ENCODE data around the gene GP1BA. TPM values are rescaled to one million over a fixed set of nuclear protein-coding genes. Genes with fewer than 3 reads are reported as not detected.

GP1BA gene
- total RNA-seq, 2 donors from 2014 or later: not detected

GRCh38 chr17:4969047-4969550, 37.0 kb downstream of the GP1BA start:
- Histone ChIP-seq H3K4me3 (peak overlapping the region in 1 of 2 donors; percentile 69), H3K27ac (peak overlapping the region; percentile 95 to 97), H3K4me1 (peaks cover 0 to 56% of the 10 kb centered on the region in 2 donors), H3K27me3 (no peaks in the 10 kb centered on the region), H3K9me3 (no peaks in the 10 kb centered on the region), H3K36me3 (peaks cover 38% of the 10 kb centered on the region)
- TF ChIP-seq, protein P1, sequence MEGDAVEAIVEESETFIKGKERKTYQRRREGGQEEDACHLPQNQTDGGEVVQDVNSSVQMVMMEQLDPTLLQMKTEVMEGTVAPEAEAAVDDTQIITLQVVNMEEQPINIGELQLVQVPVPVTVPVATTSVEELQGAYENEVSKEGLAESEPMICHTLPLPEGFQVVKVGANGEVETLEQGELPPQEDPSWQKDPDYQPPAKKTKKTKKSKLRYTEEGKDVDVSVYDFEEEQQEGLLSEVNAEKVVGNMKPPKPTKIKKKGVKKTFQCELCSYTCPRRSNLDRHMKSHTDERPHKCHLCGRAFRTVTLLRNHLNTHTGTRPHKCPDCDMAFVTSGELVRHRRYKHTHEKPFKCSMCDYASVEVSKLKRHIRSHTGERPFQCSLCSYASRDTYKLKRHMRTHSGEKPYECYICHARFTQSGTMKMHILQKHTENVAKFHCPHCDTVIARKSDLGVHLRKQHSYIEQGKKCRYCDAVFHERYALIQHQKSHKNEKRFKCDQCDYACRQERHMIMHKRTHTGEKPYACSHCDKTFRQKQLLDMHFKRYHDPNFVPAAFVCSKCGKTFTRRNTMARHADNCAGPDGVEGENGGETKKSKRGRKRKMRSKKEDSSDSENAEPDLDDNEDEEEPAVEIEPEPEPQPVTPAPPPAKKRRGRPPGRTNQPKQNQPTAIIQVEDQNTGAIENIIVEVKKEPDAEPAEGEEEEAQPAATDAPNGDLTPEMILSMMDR (IDR thresholded peaks at IDR 0.05): no peak
- DNase-seq (ENCODE audit: low spot score): no peak

DNA sequence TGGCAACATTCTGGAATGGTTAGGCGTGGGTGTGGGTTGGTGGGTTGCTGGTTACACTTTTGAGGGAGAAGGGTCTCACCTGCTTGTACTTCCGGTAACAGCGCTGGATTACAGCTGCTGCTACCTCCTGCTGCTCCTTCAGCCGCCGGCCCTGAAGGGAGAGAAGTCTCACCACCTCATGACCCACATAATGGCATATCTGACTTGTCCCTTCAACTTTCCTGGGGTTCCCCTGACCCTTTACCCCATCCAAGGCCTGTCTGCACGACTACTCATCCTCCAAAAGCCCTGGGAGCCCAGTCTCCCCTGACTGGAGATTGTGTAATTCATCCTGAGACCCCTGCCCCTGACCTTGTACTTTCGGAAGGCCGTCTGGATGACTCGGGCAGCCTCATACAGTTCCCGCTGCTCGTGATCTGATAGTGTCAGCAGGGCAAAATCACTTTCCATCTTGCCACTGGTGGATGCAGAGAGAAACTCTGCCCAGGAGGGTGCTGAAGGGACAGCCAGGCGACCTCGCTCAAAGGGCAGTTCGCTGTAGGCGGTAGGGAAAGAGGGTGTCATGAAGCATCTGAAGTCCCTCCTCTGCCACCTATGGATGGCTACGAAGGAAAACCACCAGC, 37.6 kb downstream of the GP1BA start:
- TF ChIP-seq, protein P1 (IDR thresholded peaks at IDR 0.05): no peak
- peak overlapping the region; percentile 95 to 97 for H3K27ac ChIP-seq
- peaks cover 41% of the 10 kb centered on the region for H3K36me3 ChIP-seq
- no peaks in the 10 kb centered on the region for H3K27me3 ChIP-seq
- DNase-seq (ENCODE audit: low spot score): no peak
- H3K9me3 ChIP-seq: no peaks in the 10 kb centered on the region
- H3K4me1 ChIP-seq: peaks cover 0 to 61% of the 10 kb centered on the region in 2 donors
- no peak overlapping the region for H3K4me3 ChIP-seq

DNA sequence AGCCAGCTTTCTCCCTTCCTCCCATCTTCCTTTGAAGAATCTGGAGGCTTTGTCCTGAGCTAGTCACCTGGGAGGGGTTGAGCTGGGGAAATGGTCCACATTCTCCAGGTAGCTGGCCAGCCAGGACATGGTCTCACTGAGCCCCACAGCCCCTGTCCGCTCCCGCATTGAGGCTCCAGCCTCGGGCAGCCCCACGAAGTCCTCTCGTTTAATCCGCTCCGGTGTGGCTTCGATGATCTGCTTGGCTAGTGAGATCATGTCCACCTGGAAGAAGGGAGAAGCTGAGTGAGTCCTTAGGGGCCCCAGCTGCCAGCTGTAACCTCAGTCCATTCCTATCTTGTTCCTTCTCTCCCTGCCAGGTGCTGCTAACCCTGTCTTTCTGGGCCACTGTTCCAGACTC, 38.2 kb downstream of the GP1BA start:
- Histone ChIP-seq H3K9me3 (no peaks in the 10 kb centered on the region), H3K27me3 (no peaks in the 10 kb centered on the region), H3K27ac (peak overlapping the region in 1 of 2 donors; percentile 97), H3K4me3 (no peak overlapping the region), H3K4me1 (peaks cover 0 to 60% of the 10 kb centered on the region in 2 donors), H3K36me3 (peaks cover 41% of the 10 kb centered on the region)
- no peak for DNase-seq (ENCODE audit: low spot score)
- TF ChIP-seq, protein P1 (IDR thresholded peaks at IDR 0.05): no peak

DNA sequence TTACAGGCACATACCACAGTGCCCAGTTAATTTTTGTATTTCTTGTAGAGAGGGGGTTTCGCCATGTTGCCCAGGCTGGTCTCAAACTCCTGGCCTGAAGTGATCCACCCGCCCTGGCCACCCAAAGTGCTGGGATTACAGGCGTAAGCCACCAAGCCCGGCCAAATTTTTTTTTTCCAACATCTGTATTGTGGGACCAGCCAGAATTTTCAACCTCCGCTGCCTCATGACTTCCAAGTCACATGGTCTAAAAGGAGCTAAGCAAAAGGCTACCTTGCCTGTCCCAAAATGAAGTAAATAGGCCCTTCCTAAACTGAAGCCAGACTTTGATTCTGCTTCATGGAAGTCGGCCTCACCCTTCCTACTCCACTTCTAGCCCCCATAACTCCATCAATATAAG, 39.7 kb downstream of the GP1BA start:
- no peak overlapping the region for H3K4me3 ChIP-seq
- no peaks in the 10 kb centered on the region for H3K27me3 ChIP-seq
- H3K4me1 ChIP-seq: peaks cover 0 to 46% of the 10 kb centered on the region in 2 donors
- H3K36me3 ChIP-seq: peaks cover 51% of the 10 kb centered on the region
- no peak for DNase-seq (ENCODE audit: low spot score)
- no peaks in the 10 kb centered on the region for H3K9me3 ChIP-seq
- TF ChIP-seq, protein P1 (IDR thresholded peaks at IDR 0.05): no peak
- H3K27ac ChIP-seq: peak overlapping the region; percentile 51 to 71

DNA sequence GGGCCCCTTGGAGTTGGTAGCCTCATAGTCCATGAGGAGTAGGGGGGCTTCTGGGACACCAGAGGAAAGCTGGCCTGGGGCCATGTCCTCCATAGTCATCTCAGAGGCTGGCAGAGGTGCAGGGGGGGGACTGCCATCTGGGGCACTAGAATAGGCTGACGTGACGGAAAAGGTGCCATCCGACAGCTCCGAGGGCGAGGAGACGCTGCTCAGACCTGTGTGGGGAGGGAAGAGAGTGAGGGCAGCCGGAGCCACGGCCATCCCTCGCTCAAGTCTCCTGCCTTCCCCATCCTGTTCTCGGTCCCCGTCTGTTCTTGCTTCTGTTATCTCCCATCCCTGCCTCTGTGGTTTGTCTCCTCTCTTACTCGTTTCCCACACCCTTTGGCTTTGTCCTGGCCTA, 40.2 kb downstream of the GP1BA start:
- DNase-seq (ENCODE audit: low spot score): no peak
- no peak overlapping the region for H3K4me3 ChIP-seq
- H3K27ac ChIP-seq: peak overlapping the region; percentile 51 to 71
- TF ChIP-seq, protein P1 (IDR thresholded peaks at IDR 0.05): no peak
- no peaks in the 10 kb centered on the region for H3K9me3 ChIP-seq
- H3K27me3 ChIP-seq: no peaks in the 10 kb centered on the region
- H3K4me1 ChIP-seq: peaks cover 0 to 46% of the 10 kb centered on the region in 2 donors
- H3K36me3 ChIP-seq: peaks cover 56% of the 10 kb centered on the region

All from right atrium auricular region (tissue), 2 donors.